HL-60/S4 (cell line): ENCODE results near the gene PLEKHG4B.
"Not testable (repeated sequence)": the region's sequence is repeated elsewhere in the genome, so short reads cannot be mapped to it uniquely, and the experiment has no call there.

Source experiments
- in situ Hi-C: fragments of 300-500 bp; cut with MboI; formaldehyde crosslinking; loops from 2 replicates; pipeline ENCODE4 v1.14.3; 2022; ENCODE audit warnings: low sequenced_read_pairs

The PLEKHG4B gene

DNA sequence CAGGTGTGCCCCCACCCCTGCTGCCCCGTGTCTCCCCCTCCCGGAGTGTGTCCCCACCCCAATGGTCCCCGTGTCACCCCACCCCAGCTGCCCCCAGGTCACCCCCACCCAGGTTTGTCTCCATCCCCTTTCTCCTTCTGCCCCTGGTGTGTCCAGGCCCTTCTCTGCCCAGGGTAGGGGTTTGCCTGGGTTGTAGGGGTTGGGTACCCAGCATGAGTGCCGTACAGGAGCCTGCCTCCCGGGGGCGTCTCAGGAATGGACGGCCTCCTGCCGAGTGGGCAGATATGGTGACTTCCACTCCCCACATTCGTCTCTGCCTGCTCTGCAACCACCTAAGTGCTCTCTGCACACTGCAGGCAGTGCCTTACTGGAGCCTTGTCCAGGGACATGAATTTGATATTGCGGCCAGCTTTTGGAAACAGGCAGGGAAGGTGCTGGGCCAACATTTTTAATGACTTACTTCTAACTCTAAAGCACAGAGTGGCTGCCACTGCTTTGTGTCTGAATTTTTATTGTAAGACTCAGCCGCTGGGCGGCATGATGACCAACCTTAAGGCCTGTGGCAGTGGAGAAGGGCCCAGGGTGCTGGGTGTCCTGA lies 106.0 kb downstream of the PLEKHG4B start:
- in situ Hi-C loops = no loop called here

DNA sequence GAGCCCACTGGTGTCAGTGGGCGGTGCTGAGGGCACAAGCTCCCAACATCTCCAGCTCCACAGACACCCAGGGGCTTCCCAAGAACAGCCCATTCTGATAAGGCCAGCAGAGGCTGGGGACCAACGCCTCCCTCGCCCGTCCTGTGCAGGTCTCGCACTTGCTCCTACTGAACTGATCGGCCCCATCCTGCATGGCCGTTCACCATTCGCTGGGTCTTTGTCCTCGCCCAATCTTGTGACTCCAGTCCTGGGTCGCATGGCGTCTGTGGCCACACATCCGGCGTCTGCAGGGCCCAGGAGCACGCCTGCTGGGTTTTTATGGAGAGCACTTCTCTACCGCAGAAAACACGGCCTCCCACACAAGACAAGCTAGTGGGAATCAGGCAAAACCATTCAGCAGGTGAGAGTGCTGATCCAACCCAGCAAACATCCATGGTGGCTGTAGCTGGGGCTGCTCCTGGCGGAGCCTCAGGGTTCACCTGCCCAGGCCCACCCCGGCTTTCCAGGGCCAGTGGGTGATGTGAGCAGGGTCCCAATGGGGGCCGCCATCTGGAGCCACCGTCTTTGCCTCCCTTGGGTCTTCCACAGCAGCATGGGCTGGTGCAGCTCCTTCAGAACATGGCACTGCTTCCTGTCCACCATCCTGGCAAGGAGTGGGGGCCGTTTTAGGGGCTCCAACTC lies 106.7 kb downstream of the PLEKHG4B start:
- in situ Hi-C loops = no loop called here

DNA sequence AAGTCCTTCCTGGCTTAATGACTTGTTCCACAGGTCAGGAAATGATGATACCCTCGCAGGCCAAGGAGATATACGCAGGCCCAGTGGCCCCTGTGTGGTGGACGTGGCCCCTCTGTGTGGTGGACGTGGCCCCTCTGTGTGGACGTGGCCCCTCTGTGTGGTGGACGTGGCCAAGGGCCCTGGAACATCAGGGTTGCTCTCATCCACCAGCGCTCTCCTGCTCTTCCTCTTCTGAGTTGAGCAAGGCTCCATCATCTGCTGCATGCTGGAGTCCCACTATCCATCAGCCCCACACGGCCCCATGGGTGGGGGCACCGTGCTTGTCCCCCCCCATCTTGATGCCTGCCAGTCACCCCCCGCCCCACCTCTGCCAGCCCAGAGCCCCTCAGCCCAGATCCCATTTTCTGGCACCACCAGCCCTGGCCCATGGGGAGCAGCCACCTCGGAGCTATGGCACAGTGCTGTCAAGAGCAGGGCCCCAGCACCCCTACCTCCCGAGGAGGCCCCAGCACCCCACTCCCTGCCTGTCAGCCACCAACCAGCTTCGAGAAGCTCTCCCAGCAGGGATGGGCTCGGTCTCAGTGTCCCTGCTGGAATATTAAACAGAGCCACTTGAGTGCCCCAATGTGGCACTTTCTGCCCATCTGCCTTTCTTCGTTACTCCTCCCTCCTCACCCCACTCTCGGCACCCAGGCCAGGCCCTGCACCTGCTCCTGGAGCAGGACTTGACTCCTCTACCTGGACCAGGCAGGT lies 107.4 kb downstream of the PLEKHG4B start:
- in situ Hi-C loops = no loop called here

DNA sequence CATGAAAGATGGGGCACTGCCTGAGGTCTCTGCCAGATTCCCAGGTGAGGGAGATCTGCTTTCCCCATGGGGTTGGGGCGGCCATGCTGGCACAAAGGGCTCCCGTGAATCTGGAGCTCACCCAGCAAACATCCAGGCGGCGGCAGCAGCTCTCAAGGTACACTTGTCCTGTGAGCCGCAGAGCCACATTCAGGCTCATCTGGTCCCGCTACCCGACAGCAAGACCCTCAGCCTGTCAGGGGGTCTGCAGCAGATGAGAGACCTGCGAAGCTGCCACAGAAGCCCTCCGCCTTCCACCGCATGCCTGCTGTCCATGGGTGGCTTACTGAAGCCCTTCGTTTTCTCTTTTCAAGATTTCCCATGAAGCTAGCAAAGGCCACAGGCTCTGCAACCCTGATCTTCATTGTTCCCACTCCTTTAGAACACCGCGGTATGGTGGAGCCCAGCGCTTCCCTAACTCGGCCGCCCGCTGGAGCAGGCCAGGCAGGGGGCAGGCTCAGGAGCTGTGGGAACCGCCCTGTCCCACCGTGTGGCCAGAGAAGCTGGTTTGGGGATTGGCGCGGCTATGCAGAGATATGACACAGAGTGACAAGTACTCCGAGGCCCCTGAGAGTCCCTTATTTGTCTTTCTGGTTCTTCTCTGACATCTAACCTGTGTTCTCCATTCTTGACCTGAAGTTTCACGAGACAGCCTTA lies 108.1 kb downstream of the PLEKHG4B start:
- in situ Hi-C loops = no loop called here

DNA sequence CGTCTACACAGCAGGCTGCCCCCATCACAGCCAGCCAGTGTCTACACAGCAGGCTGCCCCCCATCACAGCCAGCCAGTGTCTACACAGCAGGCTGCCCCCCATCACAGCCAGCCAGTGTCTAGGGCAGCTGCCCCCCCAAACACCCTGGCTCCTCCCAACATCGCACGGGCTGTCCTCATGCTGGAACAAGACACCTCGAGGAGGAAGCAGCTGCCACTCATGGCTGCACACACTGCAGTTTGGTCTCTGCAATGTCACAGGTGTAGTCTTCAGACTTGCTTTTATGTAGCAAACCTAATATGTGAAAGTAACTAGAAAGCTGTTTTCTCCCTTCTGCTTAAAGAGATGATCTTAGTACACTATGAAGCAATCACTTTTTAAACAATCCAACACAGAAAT lies 109.0 kb downstream of the PLEKHG4B start:
- in situ Hi-C loops = no loop called here

DNA sequence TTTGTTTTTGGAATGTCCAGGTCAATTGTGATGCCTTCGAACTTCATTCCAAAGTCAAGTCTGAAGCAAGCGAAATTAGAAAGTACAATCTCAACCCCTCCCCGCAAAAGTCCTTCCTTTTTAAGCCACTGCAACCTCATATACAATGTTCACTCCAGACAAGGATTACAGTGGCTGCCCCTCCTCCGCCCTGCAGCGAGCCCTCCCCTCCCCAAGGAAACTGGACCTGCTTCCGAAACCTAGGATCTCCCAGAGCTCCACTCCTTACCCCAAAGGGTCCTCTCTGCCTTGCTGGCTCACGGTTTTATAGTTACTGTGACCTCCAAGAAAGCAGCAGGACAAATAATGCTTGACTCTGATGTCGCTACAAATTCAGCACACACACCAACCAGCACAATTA lies 109.7 kb downstream of the PLEKHG4B start:
- in situ Hi-C loops = no loop called here

DNA sequence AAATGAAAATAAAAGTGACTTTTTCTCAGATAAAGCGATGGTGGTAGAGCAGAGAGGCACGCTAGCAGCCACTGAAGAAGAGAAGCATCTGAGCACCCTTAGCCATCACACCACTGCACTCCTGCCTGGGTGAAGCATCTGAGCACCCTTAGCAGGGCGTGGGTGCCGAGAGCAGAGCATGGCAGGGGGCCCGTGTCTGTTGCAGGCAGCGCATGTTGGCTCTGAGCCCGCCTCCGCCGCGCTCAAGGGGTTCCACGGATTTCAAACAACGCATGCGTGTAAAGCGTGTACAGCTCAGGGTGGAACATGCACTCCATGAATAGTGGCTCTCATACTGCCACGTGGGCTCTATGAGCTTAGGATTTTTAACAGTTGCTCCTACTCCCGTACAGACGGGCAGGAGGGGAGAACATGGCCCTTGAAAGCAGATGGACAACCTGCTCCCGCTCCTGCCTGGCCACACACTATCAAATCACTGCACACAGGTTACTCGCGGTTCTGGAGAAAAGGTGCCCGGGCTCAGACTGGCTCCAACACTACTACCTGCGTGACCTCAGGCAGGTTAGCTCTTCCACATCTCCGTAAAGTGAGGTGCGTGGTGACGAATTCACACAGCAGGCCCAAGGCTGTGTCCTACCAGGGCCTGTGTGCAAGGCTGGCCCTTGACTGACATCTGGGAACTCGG lies 111.4 kb downstream of the PLEKHG4B start:
- in situ Hi-C loops = no loop called here

GRCh38 chr5:204001-204400 lies 112.0 kb downstream of the PLEKHG4B start:
- in situ Hi-C loops = no loop called here

GRCh38 chr5:204462-204861 lies 112.5 kb downstream of the PLEKHG4B start:
- in situ Hi-C loops = no loop called here

DNA sequence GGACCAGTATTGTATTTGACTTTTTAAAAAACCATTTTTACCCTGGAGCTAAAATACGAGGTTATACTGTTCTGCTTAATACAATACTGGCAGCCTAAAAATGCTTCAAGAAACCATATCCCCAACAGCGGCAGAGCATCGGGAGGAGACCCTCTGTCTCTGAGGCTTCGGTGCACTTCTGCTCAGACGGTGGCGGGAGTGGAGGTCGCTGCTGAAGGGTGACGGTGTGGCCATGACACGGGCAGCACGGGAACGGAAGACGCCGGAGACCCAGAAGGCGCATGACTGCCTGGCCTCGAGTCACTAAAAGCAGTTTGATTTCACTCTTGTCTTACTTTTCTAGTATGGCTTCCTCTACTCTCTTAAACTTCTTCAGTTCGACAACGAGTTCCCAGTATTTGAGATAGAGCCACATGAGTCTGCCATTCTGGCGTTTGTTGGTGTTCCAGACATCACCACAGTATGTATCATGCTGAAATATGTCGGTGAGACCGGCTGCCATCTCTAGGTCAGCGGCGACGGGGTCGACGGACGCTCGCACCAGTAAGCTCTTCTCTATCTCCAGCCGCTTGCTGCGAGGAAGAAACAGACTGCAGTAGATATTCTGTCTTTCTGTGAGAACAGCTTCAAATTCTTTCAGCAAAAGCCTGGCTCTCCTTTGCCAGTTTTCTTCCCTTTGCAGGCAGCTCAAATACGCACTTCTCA lies 113.2 kb downstream of the PLEKHG4B start:
- in situ Hi-C loops = no loop called here

DNA sequence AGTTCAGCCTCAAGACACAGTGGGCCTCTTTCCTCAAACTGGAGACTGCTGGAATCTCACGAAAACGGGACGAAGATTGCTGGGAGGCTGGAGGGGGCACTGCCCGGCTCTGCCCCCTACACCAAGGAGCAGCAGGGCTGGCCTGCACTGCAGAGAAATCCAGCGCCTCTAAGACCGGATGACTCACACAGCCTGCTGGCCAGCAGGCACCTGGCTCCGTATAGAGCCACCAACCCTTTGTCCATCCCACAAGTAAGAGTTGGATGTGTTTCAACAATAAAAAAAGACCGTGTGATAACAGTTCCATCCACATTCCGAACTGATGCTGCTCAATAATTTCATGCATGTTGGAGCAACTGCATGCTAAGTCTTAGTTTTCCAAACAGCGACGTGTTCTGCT lies 114.4 kb downstream of the PLEKHG4B start:
- in situ Hi-C loops = no loop called here

GRCh38 chr5:206927-207536 lies 115.1 kb downstream of the PLEKHG4B start:
- in situ Hi-C loops = no loop called here

DNA sequence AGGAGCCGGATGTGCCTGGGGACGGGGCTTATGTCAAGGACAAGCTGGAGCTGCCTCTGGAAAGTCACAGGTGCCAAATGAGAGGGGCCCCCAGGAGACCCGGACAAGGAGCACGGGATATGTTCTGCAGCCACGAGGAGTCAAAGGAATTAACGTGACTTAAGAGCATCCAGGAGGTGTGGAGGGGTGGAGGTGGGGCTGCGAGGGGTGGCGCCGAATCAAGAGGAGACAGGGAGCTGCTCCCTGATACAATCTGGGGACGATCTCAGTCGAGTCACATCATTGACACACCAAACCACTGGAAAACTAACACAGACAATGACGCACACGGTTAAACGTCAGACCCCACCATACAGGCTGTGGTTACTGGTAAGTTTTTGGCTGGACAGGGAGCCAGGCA lies 115.6 kb downstream of the PLEKHG4B start:
- in situ Hi-C loops = no loop called here

DNA sequence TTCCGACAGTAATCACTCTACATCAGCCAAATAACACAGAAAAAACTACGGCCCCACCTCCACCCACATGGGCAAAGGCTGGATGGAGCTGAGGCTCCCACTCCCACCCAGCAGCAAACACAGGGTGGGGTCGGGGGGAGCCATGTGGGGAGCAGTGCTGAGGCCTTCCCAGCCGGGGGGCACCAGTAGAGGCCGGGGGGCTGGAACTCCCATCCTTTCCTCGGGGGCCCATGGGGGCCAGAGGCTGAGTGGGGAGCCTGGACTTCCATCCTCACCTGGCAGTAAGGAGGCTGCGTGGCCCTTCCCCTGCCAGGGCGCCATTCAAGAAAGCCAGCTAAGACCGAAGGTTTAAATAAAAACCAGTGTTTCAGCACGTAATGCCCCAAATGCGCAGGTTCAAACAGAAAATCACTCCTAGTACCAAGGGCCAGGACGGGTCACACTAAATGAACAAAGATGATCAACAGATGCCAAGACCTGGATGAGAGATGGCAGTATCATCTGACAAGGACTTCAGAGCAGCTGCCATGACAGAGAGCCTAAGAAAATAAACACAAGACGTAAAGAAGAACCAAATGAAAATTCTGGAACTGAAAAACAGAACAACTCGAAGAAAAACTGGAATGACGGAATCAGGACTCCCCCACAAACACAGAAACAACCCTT lies 116.6 kb downstream of the PLEKHG4B start:
- in situ Hi-C loops = no loop called here

- in situ Hi-C loops = no loop called here
Observed at GRCh38 chr5:213803-214395, 121.9 kb downstream of the PLEKHG4B start.

DNA sequence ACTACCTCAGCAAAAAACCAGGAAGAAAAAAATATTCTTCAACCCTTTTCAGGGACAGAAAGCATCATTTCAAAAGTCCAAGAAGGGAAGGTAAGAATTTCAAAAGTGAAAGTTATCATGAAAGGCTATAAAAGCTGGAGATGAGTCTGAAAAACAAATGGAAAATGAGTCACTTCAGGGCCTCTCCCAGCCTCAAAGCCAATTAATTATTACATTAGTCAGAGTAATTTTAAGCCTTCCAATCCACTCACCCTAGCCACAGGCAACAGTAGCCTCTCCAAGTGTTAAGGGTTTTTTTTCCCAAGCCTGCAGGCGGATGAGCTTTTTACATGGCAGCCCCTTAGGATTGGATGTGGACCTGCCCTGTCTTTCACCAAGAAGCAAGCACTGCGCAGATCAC lies 123.3 kb downstream of the PLEKHG4B start:
- in situ Hi-C loops = not testable (repeated sequence)

- in situ Hi-C loops = not testable (repeated sequence)
Observed at GRCh38 chr5:216076-216475, 124.1 kb downstream of the PLEKHG4B start.

GRCh38 chr5:217494-218456 lies 125.8 kb downstream of the PLEKHG4B start, which contains the start of the genes CCDC127 and SDHA:
Gene CCDC127, minus strand, starts transcription at chr5:218153. Its CDS starts 1,304 bp downstream, at chr5:216849.
Gene SDHA, plus strand, starts transcription at chr5:218320. Its CDS starts 36 bp downstream, at chr5:218356.
- in situ Hi-C loops = not testable (repeated sequence)
